ENCODE results near the gene STAT5B.

- TF ChIP-seq POLR2A (IDR thresholded peaks at IDR 0.05) (no peak), CTCF (IDR thresholded peaks at IDR 0.05) (no peak)
Observed at GRCh38 chr17:42190491-42191274, 85.5 kb downstream of the STAT5B start.
